Mononuclear cell (primary cell): ENCODE measurements around the gene RPL12. TPM values are rescaled to one million over a fixed set of nuclear protein-coding genes. Genes with fewer than 3 reads are reported as not detected.

Source experiments
- H3K27me3 ChIP-seq: 2 replicates; pipeline ENCODE4 v1.6.0; 2011; ENCODE audit warnings: low read length, control low read depth; ENCODE audit not compliant: insufficient read depth
- H3K4me1 ChIP-seq: 2 replicates; pipeline ENCODE4 v1.5.1; 2011; ENCODE audit warnings: mild to moderate bottlenecking, low read length, control low read depth; ENCODE audit not compliant: insufficient read depth
- H3K4me3 ChIP-seq: 2 replicates; pipeline ENCODE4 v1.5.1; 2011; ENCODE audit warnings: mild to moderate bottlenecking, low read length, moderate library complexity
- H3K9me3 ChIP-seq: 2 replicates; pipeline ENCODE4 v1.5.1; 2011; ENCODE audit warnings: low read depth, mild to moderate bottlenecking, control low read depth, low read length
- total RNA-seq: library from RNA; depleted of rRNA; stranded (reverse); fragments of >200 nt; gene quantifications from one replicate; pipeline ENCODE4 v1.2.3, GENCODE V29; 2012

RPL12 gene
- total RNA-seq, 1 donor = 2,145 TPM

- Histone ChIP-seq H3K4me3 (no peak overlapping the region), H3K27me3 (no peaks in the 10 kb centered on the region), H3K9me3 (no peaks in the 10 kb centered on the region), H3K4me1 (peaks cover 8% of the 10 kb centered on the region)
Measured at GRCh38 chr9:127430415-127430814, 20.8 kb downstream of the RPL12 start.

- Histone ChIP-seq H3K4me3 (no peak overlapping the region), H3K4me1 (peaks cover 21% of the 10 kb centered on the region), H3K27me3 (no peaks in the 10 kb centered on the region), H3K9me3 (no peaks in the 10 kb centered on the region)
Measured at GRCh38 chr9:127428348-127428747, 22.9 kb downstream of the RPL12 start.

- Histone ChIP-seq H3K27me3 (no peaks in the 10 kb centered on the region), H3K9me3 (no peaks in the 10 kb centered on the region), H3K4me3 (no peak overlapping the region), H3K4me1 (peaks cover 34% of the 10 kb centered on the region)
Measured at GRCh38 chr9:127426756-127427155, 24.4 kb downstream of the RPL12 start.

- H3K4me1 ChIP-seq = peaks cover 34% of the 10 kb centered on the region
- H3K27me3 ChIP-seq = no peaks in the 10 kb centered on the region
- H3K4me3 ChIP-seq = peak overlapping the region; percentile 83
- H3K9me3 ChIP-seq = no peaks in the 10 kb centered on the region
Measured at GRCh38 chr9:127424676-127424999, 26.6 kb downstream of the RPL12 start.

GRCh38 chr9:127423934-127424675, 27.1 kb downstream of the RPL12 start, which contains the start of gene ZNF79:
Gene ZNF79 (plus strand): TSS chr9:127424382. CDS start chr9:127424788, 406 bp downstream.
- H3K4me3 ChIP-seq = peak within 1 kb of the TSS; percentile 83
- no peaks in the 10 kb centered on the region for H3K9me3 ChIP-seq
- no peaks in the 10 kb centered on the region for H3K27me3 ChIP-seq
- H3K4me1 ChIP-seq = peaks cover 34% of the 10 kb centered on the region

GRCh38 chr9:127423476-127423933, 27.7 kb downstream of the RPL12 start:
- H3K9me3 ChIP-seq = no peaks in the 10 kb centered on the region
- H3K4me3 ChIP-seq = peak overlapping the region; percentile 83
- H3K27me3 ChIP-seq = no peaks in the 10 kb centered on the region
- peaks cover 34% of the 10 kb centered on the region for H3K4me1 ChIP-seq

- no peak overlapping the region for H3K4me3 ChIP-seq
- H3K9me3 ChIP-seq = no peaks in the 10 kb centered on the region
- H3K4me1 ChIP-seq = peaks cover 34% of the 10 kb centered on the region
- H3K27me3 ChIP-seq = no peaks in the 10 kb centered on the region
Measured at GRCh38 chr9:127422787-127423186, 28.4 kb downstream of the RPL12 start.

GRCh38 chr9:127422133-127422782, 28.9 kb downstream of the RPL12 start:
- no peaks in the 10 kb centered on the region for H3K27me3 ChIP-seq
- no peak overlapping the region for H3K4me3 ChIP-seq
- no peaks in the 10 kb centered on the region for H3K9me3 ChIP-seq
- H3K4me1 ChIP-seq = peaks cover 34% of the 10 kb centered on the region

GRCh38 chr9:127421057-127421456, 30.1 kb downstream of the RPL12 start:
- H3K9me3 ChIP-seq = no peaks in the 10 kb centered on the region
- H3K4me3 ChIP-seq = no peak overlapping the region
- H3K4me1 ChIP-seq = peaks cover 32% of the 10 kb centered on the region
- no peaks in the 10 kb centered on the region for H3K27me3 ChIP-seq

GRCh38 chr9:127419348-127419747, 31.9 kb downstream of the RPL12 start:
- peaks cover 16% of the 10 kb centered on the region for H3K4me1 ChIP-seq
- no peak overlapping the region for H3K4me3 ChIP-seq
- no peaks in the 10 kb centered on the region for H3K9me3 ChIP-seq
- no peaks in the 10 kb centered on the region for H3K27me3 ChIP-seq

- Histone ChIP-seq H3K9me3 (no peaks in the 10 kb centered on the region), H3K27me3 (no peaks in the 10 kb centered on the region), H3K4me3 (no peak overlapping the region), H3K4me1 (peaks cover 9% of the 10 kb centered on the region)
Measured at GRCh38 chr9:127418037-127418471, 33.2 kb downstream of the RPL12 start.

- H3K9me3 ChIP-seq = no peaks in the 10 kb centered on the region
- no peaks in the 10 kb centered on the region for H3K27me3 ChIP-seq
- H3K4me1 ChIP-seq = peaks cover 3% of the 10 kb centered on the region
- H3K4me3 ChIP-seq = no peak overlapping the region
Measured at GRCh38 chr9:127417131-127418036, 33.8 kb downstream of the RPL12 start.

- Histone ChIP-seq H3K27me3 (no peaks in the 10 kb centered on the region), H3K9me3 (no peaks in the 10 kb centered on the region), H3K4me1 (peaks cover 11% of the 10 kb centered on the region), H3K4me3 (no peak overlapping the region)
Measured at GRCh38 chr9:127415657-127416056, 35.5 kb downstream of the RPL12 start.

- Histone ChIP-seq H3K4me3 (no peak overlapping the region), H3K4me1 (peaks cover 14% of the 10 kb centered on the region), H3K9me3 (no peaks in the 10 kb centered on the region), H3K27me3 (no peaks in the 10 kb centered on the region)
Measured at GRCh38 chr9:127415141-127415540, 36.1 kb downstream of the RPL12 start.

GRCh38 chr9:127411122-127411521, 40.1 kb downstream of the RPL12 start:
- Histone ChIP-seq H3K4me3 (no peak overlapping the region), H3K27me3 (no peaks in the 10 kb centered on the region), H3K9me3 (no peaks in the 10 kb centered on the region), H3K4me1 (peaks cover 14% of the 10 kb centered on the region)
